Left kidney (tissue), 2 donors: ENCODE data around the gene NVL. TPM values are rescaled to one million over a fixed set of nuclear protein-coding genes. Genes with fewer than 3 reads are reported as not detected.
"Not testable (repeated sequence)": the region's sequence is repeated elsewhere in the genome, so short reads cannot be mapped to it uniquely, and the experiment has no call there.

ENCODE experiments used
- DNase-seq: peaks from one replicate; pipeline ENCODE4 v3.0.0-alpha.2; 2013
- polyA plus RNA-seq: library from polyadenylated mRNA; unstranded; fragments of 120-200 nt; gene quantifications from one replicate; pipeline ENCODE4 v1.2.1, GENCODE V29; 2013; ENCODE audit not compliant: insufficient read length

The NVL gene
- polyA plus RNA-seq, 1 donor: 45.2 TPM

GRCh38 chr1:224339442-224340033 is 9.6 kb upstream of the NVL start:
- DNase-seq: no peak

- no peak for DNase-seq
These were observed 8.3 kb upstream of the NVL start for GRCh38 chr1:224338150-224338838.

- no peak for DNase-seq
These were observed 4.2 kb upstream of the NVL start for GRCh38 chr1:224333939-224334786.

- DNase-seq: peak; percentile 67
These were observed 3.4 kb upstream of the NVL start for GRCh38 chr1:224333309-224333926.

DNA sequence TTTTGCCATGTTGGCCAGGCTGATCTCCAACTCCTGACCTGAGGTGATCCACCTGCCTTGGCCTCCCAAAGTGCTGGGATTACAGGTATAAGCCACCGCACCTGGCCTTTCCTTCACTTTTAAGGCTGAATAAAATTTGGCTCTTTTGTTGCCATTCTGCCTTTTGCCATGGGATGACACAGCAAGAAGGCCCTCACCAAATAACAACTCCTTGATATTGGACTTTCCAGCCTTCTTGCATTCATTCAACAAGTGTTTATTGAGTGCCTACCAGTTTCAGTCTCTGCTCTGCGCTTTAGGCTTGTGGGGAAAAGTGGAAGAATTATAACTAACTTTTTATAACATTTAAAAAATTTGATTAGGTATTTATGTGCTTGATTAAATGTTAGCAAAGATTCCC is 1.9 kb upstream of the NVL start:
- no peak for DNase-seq

- DNase-seq: no peak
These were observed 1.4 kb upstream of the NVL start for GRCh38 chr1:224331326-224331725.

GRCh38 chr1:224329484-224329841 is 509 bp downstream of the NVL start:
- DNase-seq: no peak

GRCh38 chr1:224328644-224329043 is 1.3 kb downstream of the NVL start:
- DNase-seq: no peak

DNA sequence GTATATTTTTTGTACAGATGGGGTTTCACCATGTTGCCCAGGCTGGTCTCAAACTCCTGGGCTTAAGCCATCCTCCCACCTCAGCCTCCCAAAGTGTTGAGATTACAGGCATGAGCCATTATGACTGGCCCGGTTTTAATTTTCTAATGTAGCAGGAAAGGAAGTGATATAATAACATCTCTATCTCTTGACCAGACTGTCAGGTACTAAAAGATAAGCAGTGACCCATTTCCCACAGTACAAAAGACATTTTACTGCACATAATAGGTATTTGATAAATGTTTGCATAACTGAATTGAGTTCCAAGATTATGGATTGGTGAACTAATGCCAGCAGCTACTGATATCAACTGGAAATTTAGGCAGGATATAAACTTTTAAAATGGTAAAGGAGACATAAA is 4.0 kb downstream of the NVL start:
- no peak for DNase-seq

DNA sequence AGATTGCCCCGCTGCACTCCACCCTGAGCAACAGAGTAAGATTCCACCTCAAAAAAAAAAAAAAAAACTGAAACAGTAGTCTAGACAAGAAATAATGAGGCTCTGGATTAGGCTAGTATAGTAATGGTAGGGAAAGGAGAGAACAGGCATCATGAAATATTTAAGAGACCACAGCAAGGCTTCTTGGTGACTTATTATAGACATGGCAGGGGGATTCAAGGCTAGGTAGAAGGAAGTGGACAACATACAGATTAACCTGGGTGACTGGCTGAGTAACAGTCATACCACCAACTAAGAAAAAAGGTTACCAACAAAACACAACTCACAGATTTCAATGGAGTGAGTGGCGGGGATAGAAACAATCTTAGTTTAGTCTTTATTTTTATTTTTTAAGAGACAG is 8.3 kb downstream of the NVL start:
- no peak for DNase-seq

DNA sequence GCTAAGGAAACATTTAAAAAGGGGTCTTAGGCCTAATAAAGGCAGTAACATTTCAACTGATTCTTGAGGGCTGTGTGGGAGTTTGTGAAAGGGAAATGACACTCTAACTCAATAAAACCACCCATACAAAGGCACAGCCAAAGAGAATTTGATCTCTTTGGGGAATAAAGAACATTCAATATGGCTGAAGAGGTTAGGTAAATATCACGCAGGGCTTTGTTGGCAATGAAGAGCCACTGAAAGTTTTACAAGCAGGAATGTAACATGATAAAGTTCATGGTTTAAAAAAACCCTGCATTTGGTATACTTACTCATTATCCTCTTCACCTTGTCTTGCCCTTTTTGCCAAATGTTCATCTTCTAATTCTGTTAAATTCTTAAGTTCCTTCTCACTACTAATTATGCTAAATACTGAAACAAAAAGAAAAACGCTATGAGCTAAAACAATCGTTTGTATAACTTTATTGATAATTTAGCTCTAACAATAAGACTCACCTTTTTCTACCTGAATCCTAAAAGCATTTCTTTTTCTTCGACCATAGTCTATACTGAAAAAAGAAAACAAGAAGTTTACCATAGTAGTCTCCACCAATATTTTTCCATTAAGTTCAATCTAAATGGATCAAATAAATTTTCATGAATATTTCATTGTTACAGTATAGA is 12.5 kb downstream of the NVL start:
- no peak for DNase-seq

DNA sequence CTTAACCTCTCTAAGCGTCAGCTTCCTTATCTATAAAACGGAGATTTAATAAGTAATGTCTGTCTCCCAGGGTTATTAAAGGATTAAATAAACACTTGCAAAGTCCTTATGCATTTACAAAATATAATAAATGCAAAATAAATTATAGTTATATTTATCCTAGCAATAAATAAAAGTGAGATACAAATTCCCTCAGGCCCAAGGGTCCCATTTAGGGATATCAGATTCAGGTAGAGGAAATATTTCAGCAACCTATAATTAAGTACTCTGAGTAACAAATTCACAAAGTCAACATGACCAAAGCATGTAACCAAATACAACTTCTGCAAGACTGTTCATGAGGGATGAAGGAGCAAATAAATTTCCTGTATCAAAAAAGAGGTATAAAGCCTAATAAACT is 17.9 kb downstream of the NVL start:
- DNase-seq: no peak

- not testable (repeated sequence) for DNase-seq
These were observed 18.5 kb downstream of the NVL start for GRCh38 chr1:224311503-224311902.

- DNase-seq: no peak
These were observed 21.9 kb downstream of the NVL start for GRCh38 chr1:224308064-224308463.

- DNase-seq: no peak
These were observed 25.2 kb downstream of the NVL start for GRCh38 chr1:224304767-224305166.

- DNase-seq: no peak
These were observed 27.0 kb downstream of the NVL start for GRCh38 chr1:224302947-224303346.

- DNase-seq: no peak
These were observed 28.6 kb downstream of the NVL start for GRCh38 chr1:224301391-224301790.

- DNase-seq: no peak
These were observed 29.6 kb downstream of the NVL start for GRCh38 chr1:224300346-224300745.

DNA sequence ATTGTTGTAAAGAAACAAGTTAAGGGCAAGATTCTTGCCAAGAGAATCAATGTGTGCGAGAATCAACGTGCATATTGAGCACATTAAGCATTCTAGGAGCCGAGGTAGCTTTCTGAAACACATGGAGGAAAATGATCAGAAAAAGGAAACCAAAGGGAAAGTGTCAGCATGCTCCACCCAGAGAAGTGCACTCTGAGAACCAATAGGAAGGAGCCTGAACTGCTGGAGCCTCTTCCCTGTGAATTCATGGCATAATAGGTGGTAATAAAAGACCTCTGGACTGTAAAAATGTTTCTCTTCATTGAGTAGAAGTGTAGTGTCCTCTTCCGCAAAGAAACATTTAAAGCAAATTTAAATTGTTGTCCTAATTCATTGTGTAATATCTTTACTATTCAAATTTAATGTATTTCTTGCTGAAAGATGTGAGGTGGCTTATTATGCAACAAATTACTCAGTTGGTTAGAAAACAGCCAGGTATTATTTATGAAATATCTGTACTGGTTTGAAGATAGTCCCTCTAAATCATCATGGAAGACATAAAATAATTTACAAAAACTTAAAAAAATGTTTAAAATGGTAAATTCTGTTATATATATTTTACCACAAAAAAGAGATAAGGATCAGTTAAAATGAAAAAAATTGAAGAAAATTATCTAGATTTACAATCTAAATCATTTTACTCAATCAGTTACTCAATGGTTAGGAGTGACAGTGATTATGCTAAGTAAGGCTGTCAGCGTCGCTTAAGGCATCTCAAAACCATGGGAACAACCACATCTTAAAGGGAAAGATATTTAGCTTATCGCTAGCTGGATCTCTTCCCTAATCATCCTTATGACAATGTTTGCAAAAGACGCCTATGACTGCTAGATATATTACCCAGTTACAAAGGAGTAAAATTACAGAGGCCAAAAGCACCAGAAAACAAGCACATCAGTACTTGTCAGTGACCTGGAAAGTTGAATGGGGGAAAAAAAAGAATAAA is 31.3 kb downstream of the NVL start:
- no peak for DNase-seq

GRCh38 chr1:224294775-224295174 is 35.2 kb downstream of the NVL start:
- no peak for DNase-seq

DNA sequence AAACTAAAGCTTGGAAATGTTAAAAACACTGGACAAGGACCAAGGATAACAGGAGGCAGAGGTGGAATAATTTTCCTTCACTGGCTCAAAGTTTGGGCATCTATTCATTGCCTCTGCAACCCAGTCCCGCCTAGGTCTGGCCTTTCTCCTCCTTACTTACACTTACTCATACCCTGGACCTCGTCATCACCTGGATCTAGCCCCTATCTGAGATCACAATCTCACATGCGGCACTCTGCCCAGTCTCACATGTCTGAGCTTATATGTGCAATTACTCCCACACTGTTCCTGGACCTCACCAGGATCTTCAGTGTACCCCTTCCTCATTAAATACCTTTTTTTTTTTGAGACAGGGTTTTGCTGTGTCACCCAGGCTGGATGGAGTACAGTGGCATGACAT is 37.6 kb downstream of the NVL start:
- DNase-seq: no peak
